ENCODE measurements around the gene LRRC38. TPM values are rescaled to one million over a fixed set of nuclear protein-coding genes. Genes with fewer than 3 reads are reported as not detected.

Gene LRRC38
- total RNA-seq, 4 donors from 2014 or later: 0.39 to 1.7 (median 0.87) TPM; not detected in 1

DNA sequence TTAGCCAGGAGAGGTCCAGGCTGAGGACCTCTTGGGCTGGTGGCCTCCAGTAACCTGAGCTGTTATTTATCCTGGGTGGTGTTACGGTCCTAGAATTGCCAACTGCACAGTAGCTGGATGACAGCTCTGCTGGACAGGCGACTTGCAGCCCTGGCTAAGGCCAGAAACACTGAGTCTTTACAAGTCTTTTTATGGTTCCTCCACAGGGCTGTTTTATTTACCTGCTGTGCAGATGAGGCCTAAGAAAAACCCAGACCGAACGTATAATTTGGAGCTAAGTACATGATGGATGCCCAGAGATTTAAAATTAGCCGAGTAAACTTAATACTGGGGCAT lies 30.4 kb upstream of the LRRC38 start:
- Histone ChIP-seq H3K4me1 (peaks cover 0 to 5% (median 0%) of the 10 kb centered on the region in 4 donors), H3K9me3 (no peaks in the 10 kb centered on the region), H3K27me3 (no peaks in the 10 kb centered on the region), H3K4me3 (no peak overlapping the region), H3K36me3 (no peaks in the 10 kb centered on the region), H3K27ac (peak overlapping the region in 1 of 4 donors; percentile 1)
- WGBS, 2 donors: 56 to 57% methylated on average over 5 of the region's 5 CpGs
- TF ChIP-seq EP300 (IDR thresholded peaks at IDR 0.05) (no peak), POLR2A (IDR thresholded peaks at IDR 0.05) (no peak)
- TF ChIP-seq, protein P1, sequence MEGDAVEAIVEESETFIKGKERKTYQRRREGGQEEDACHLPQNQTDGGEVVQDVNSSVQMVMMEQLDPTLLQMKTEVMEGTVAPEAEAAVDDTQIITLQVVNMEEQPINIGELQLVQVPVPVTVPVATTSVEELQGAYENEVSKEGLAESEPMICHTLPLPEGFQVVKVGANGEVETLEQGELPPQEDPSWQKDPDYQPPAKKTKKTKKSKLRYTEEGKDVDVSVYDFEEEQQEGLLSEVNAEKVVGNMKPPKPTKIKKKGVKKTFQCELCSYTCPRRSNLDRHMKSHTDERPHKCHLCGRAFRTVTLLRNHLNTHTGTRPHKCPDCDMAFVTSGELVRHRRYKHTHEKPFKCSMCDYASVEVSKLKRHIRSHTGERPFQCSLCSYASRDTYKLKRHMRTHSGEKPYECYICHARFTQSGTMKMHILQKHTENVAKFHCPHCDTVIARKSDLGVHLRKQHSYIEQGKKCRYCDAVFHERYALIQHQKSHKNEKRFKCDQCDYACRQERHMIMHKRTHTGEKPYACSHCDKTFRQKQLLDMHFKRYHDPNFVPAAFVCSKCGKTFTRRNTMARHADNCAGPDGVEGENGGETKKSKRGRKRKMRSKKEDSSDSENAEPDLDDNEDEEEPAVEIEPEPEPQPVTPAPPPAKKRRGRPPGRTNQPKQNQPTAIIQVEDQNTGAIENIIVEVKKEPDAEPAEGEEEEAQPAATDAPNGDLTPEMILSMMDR (IDR thresholded peaks at IDR 0.05): no peak
- no peak for DNase-seq (ENCODE audit: low spot score in 2 of 2)

DNA sequence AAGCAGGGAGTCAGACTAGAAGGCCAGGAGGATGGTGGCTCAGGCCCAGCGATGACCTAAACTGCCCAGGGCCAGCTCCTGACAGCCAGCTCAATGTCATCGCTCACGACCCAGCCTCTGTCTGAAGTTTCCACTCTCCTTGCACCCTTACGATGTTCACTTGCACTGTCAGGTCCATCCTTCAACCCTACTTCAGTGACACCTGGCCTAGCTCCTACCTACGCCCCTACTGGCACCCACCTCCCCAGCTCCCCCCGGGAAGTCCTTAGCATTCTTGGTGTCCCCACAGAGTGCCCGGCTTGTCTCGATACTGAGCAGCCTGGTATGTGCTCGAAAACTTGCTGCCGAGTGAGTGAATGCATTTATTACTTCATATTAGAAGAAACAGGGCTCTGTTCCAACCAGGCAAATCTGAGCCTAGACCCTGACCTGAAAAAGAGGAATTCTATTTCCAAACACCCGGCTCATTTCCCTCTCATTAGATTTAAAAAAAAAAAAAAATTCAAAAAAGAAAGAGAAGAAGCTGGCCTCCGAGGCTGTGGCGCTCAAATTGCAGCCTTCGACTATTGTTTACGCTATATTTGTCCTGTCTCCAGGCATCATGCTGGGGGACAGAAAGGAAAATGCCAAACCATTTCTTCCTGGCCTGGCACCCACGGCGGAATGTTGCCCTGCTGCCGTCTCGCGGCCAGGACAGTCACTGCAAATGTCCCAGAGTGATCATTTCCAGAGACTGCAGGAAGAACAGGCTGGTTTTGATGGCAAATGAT lies 29.8 kb upstream of the LRRC38 start:
- Histone ChIP-seq H3K27me3 (no peaks in the 10 kb centered on the region), H3K36me3 (no peaks in the 10 kb centered on the region), H3K4me3 (no peak overlapping the region), H3K4me1 (peaks cover 0 to 5% (median 0%) of the 10 kb centered on the region in 4 donors), H3K9me3 (no peaks in the 10 kb centered on the region), H3K27ac (peak overlapping the region; percentile 1 to 75 (median 24))
- 40 to 41% methylated on average over 20 of the region's 20 CpGs for WGBS, 2 donors
- TF ChIP-seq, protein P1 (IDR thresholded peaks at IDR 0.05): peak; percentile 32 to 57 (median 56)
- TF ChIP-seq POLR2A (IDR thresholded peaks at IDR 0.05) (no peak), EP300 (IDR thresholded peaks at IDR 0.05) (peak in 1 of 2 donors; percentile 40)
- DNase-seq (ENCODE audit: low spot score in 2 of 2): peak in 1 of 2 donors; percentile 12

DNA sequence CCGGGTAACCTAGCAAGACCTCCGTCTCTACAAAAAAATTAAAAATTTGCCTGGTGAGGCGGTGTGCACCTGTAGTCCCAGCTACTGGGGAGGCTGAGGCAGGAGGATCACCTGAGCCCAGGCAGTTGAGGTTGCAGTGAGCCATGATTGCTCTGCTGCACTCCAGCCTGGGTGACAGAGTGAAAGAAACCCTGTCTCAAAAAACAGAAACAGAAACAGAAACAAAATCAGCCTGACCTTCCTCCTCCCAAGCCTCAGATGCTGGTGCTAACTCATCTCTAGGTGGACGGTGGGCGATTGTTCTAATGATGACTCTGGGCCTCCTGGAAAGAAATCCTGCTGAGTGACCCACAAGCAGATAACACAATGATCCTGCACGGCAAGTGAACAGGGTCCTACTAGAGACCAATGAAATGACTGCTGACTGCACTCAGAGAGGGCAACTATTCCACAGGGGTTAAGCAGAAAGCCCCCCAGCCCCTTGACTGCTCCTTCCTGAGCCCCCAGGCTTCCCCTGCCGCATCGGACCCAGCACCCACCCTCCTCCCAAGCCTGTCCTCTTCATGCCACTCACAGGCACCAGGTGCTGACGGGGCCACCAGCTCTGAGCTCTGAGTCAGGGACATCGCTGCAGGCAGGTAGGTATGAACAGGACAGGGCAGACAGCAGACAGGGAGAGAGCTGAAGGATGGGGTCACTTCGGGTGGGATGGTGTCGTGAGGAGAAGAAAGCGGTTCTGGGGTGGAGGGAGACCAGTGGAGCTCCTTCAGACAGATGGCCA lies 27.8 kb upstream of the LRRC38 start:
- 89% methylated on average over 13 of the region's 13 CpGs for WGBS, 2 donors
- Histone ChIP-seq H3K4me3 (no peak overlapping the region), H3K36me3 (no peaks in the 10 kb centered on the region), H3K4me1 (peaks cover 0 to 5% (median 0%) of the 10 kb centered on the region in 4 donors), H3K27ac (no peak overlapping the region), H3K9me3 (no peaks in the 10 kb centered on the region), H3K27me3 (no peaks in the 10 kb centered on the region)
- DNase-seq (ENCODE audit: low spot score in 2 of 2): no peak
- TF ChIP-seq, protein P1 (IDR thresholded peaks at IDR 0.05): no peak
- TF ChIP-seq POLR2A (IDR thresholded peaks at IDR 0.05) (no peak), EP300 (IDR thresholded peaks at IDR 0.05) (no peak)

DNA sequence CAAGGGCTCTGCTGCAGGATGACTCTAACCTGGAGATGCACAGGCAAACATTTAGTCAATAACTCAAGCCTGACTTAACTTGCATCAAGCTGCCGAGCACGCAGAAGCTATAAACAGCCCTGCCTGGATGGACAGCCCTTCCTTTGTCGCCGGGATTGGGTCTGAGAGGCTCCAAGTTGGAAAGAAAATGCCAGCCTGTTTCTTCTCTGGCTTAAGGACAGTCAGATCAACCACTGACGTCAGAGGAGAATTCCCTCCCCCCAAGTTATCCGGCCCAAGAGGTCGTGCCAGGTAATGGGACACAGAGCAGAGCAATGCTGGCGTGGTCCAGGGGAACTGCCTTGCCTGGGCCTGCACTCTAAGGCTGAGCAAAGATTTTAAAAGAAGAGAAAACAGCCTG lies 27.1 kb upstream of the LRRC38 start:
- peaks cover 0 to 5% (median 0%) of the 10 kb centered on the region in 4 donors for H3K4me1 ChIP-seq
- no peaks in the 10 kb centered on the region for H3K36me3 ChIP-seq
- no peak overlapping the region for H3K4me3 ChIP-seq
- no peak for TF ChIP-seq POLR2A (IDR thresholded peaks at IDR 0.05)
- TF ChIP-seq EP300 (IDR thresholded peaks at IDR 0.05): no peak
- TF ChIP-seq, protein P1 (IDR thresholded peaks at IDR 0.05): no peak
- DNase-seq (ENCODE audit: low spot score in 2 of 2): no peak
- no peaks in the 10 kb centered on the region for H3K27me3 ChIP-seq
- no peak overlapping the region for H3K27ac ChIP-seq
- H3K9me3 ChIP-seq: no peaks in the 10 kb centered on the region
- 40 to 47% methylated on average over 8 of the region's 8 CpGs for WGBS, 2 donors

DNA sequence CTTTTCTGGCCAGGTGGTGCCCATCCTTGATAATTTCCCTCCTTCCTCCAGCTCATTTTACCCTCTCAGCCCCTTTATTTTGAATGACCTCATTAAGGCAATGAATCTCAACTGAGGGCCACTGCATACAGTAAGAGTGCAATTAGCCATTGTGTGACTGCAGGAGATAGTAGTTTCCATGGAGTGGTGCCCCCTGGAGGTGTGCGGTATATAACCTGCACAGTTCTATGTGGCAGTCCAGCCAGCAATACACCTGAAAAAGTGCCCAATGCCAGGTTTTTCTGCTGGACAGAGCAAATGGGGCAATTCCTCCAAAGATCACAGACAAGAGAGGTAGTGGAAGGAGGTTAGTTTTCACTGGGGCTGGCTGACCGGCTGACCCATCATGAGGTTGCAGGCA lies 25.9 kb upstream of the LRRC38 start:
- DNase-seq (ENCODE audit: low spot score in 2 of 2): no peak
- peaks cover 0 to 5% (median 0%) of the 10 kb centered on the region in 4 donors for H3K4me1 ChIP-seq
- H3K36me3 ChIP-seq: no peaks in the 10 kb centered on the region
- no peak for TF ChIP-seq EP300 (IDR thresholded peaks at IDR 0.05)
- TF ChIP-seq POLR2A (IDR thresholded peaks at IDR 0.05): no peak
- TF ChIP-seq, protein P1 (IDR thresholded peaks at IDR 0.05): no peak
- 83 to 96% methylated on average over 2 of the region's 2 CpGs for WGBS, 2 donors
- H3K4me3 ChIP-seq: no peak overlapping the region
- H3K27me3 ChIP-seq: no peaks in the 10 kb centered on the region
- no peaks in the 10 kb centered on the region for H3K9me3 ChIP-seq
- no peak overlapping the region for H3K27ac ChIP-seq
